Measurements from ENCODE around the gene FBXO2.

The FBXO2 gene, protein sequence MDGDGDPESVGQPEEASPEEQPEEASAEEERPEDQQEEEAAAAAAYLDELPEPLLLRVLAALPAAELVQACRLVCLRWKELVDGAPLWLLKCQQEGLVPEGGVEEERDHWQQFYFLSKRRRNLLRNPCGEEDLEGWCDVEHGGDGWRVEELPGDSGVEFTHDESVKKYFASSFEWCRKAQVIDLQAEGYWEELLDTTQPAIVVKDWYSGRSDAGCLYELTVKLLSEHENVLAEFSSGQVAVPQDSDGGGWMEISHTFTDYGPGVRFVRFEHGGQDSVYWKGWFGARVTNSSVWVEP

DNA sequence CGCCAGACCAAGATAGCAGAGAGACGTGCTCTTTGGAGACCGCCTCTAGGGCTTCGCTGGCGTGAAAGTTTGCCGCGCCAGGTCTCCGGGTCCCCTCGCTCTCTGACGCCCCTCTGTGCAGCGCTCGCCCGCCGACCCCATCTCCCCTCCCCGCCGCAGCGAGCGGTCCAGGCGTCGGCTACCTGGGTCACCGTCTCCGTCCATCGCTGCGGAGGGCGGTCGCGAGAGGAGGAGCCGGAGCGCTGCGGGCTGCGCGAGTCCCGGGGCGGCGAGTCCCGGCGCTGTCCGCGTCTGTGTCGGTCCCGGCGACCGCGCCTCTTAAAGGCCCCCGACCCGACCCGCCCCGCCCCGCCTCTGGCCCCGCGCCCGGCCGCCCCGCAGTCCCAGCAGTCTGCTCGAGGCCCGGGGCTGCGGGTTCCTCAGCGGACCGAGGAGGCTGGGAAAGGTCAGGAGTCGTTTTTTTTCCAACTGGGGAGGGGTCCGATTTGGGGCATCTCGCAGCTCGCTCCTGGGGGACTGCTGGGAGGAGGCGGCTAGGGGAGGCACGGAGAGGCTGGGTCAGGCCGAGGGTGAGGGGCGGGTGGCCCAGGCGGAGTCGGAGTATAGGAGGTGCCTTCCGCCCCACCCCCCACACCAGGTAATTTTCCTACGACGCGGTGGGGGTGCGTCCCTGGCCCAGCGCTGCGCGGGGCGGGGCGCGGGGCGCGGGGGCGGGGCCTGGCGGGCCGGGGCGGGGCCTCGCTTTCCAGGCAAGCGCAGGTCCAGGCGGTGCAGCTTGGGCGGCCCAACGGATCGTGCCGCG, at the start of gene FBXO2, which contains the start of gene FBXO44:
Gene FBXO2 (minus strand): TSS at position 293 of the 802 bp plus-strand sequence. CDS start 89 bp downstream, at position 204.
Gene FBXO44 (plus strand): TSS at position 741 of the 802 bp plus-strand sequence. CDS start 959 bp downstream, outside the sequence.
- no peaks in the 10 kb centered on the region for H3K9me3 ChIP-seq (ENCODE audit: insufficient read depth, low read length, severe bottlenecking)
- no peaks in the 10 kb centered on the region for H3K79me2 ChIP-seq (ENCODE audit: insufficient read depth, low read length)
- H4K20me1 ChIP-seq (ENCODE audit: insufficient read depth, low read length): no peaks in the 10 kb centered on the region; the same call in 1 of the 2 replicates
- H3K27ac ChIP-seq (ENCODE audit: low read length): no peak within 1 kb of the TSS
- no peaks in the 10 kb centered on the region for H3K36me3 ChIP-seq (ENCODE audit: insufficient read depth, low read length)
- H3K4me2 ChIP-seq (ENCODE audit: insufficient read depth, low read length): peak within 1 kb of the TSS; percentile 73
- ATAC-seq (ENCODE audit: insufficient read depth, low read depth) (peak; percentile 71), DNase-seq (no peak)
- peak within 1 kb of the TSS; percentile 19 to 60; a peak in 3 of 4 replicates for H3K4me3 ChIP-seq (ENCODE audit: low read depth in 1 of 2, low read length in 2 of 2)
- peak within 1 kb of the TSS; percentile 50 for H3K9ac ChIP-seq (ENCODE audit: low read depth, low read length)
- H3K27me3 ChIP-seq (ENCODE audit: insufficient read depth, low read length, poor library complexity): no peaks in the 10 kb centered on the region
- TF ChIP-seq, protein P1, sequence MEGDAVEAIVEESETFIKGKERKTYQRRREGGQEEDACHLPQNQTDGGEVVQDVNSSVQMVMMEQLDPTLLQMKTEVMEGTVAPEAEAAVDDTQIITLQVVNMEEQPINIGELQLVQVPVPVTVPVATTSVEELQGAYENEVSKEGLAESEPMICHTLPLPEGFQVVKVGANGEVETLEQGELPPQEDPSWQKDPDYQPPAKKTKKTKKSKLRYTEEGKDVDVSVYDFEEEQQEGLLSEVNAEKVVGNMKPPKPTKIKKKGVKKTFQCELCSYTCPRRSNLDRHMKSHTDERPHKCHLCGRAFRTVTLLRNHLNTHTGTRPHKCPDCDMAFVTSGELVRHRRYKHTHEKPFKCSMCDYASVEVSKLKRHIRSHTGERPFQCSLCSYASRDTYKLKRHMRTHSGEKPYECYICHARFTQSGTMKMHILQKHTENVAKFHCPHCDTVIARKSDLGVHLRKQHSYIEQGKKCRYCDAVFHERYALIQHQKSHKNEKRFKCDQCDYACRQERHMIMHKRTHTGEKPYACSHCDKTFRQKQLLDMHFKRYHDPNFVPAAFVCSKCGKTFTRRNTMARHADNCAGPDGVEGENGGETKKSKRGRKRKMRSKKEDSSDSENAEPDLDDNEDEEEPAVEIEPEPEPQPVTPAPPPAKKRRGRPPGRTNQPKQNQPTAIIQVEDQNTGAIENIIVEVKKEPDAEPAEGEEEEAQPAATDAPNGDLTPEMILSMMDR (IDR thresholded peaks at IDR 0.05; ENCODE audit: borderline replicate concordance, extremely low read depth, low read length, poor library complexity, severe bottlenecking): no peak
- TF ChIP-seq EZH2 (IDR thresholded peaks at IDR 0.05; ENCODE audit: borderline replicate concordance, low read depth, low read length, severe bottlenecking): no peak
- no peak within 1 kb of the TSS for H2AFZ ChIP-seq (ENCODE audit: low read depth, low read length)
- H3K4me1 ChIP-seq (ENCODE audit: insufficient read depth, low read length): peaks cover 9% of the 10 kb centered on the region

DNA sequence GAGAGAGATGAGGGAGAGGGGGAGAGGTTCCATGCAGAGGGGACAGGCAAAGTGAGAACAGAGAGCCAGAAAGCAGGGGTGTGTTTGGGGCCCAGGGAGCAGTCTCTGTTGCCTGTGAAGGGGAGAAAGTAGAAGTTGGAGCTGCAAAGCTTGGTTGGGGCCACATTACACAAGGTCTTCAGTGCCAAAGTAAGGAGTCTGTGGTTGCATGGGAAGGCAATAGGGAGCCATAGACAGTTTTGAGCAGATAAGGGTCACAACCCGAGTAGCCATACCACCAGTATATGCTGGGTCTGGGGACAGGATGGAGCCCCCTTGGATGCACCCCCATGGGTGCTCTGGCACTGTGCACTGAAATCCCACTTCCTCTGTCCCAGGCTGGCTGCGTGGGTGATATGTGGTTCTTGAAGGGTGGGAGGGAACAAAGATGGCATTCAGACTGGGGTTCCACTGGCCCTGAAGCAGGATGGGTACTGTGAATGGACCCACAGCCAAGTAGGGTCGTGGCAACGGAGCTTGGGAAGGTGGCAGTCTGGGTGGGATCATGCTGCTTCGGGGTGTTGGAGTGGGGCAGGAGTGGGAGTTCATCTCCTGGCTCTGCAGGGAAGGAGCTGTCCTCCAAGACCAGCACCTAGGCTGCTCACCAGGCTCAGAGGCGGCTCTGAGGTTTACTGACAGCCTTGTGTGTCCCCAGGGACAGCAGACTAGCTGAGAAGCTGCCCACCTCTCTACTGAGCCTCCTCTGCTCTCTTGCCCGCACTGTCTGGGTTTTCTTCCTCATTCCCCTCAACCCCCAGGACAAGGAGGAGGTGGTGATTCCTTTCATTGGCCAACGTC, 49.3 kb upstream of the FBXO2 start:
- no peak overlapping the region for H3K27ac ChIP-seq (ENCODE audit: low read length)
- H3K4me3 ChIP-seq (ENCODE audit: low read depth in 1 of 2, low read length in 2 of 2): no peak overlapping the region
- no peak overlapping the region for H3K9ac ChIP-seq (ENCODE audit: low read depth, low read length)
- H2AFZ ChIP-seq (ENCODE audit: low read depth, low read length): no peak overlapping the region
- DNase-seq: no peak
- H3K27me3 ChIP-seq (ENCODE audit: insufficient read depth, low read length, poor library complexity): no peaks in the 10 kb centered on the region
- H3K79me2 ChIP-seq (ENCODE audit: insufficient read depth, low read length): no peaks in the 10 kb centered on the region
- no peak overlapping the region for H3K4me2 ChIP-seq (ENCODE audit: insufficient read depth, low read length)
- TF ChIP-seq, protein P1 (IDR thresholded peaks at IDR 0.05; ENCODE audit: borderline replicate concordance, extremely low read depth, low read length, poor library complexity, severe bottlenecking): no peak
- no peak for TF ChIP-seq EZH2 (IDR thresholded peaks at IDR 0.05; ENCODE audit: borderline replicate concordance, low read depth, low read length, severe bottlenecking)
- H3K36me3 ChIP-seq (ENCODE audit: insufficient read depth, low read length): no peaks in the 10 kb centered on the region
- H3K4me1 ChIP-seq (ENCODE audit: insufficient read depth, low read length): no peaks in the 10 kb centered on the region
- ATAC-seq (ENCODE audit: insufficient read depth, low read depth): peak; percentile 54; the same call in 1 of the 3 replicates
- no peaks in the 10 kb centered on the region for H3K9me3 ChIP-seq (ENCODE audit: insufficient read depth, low read length, severe bottlenecking)
- peaks cover 3% of the 10 kb centered on the region for H4K20me1 ChIP-seq (ENCODE audit: insufficient read depth, low read length)

DNA sequence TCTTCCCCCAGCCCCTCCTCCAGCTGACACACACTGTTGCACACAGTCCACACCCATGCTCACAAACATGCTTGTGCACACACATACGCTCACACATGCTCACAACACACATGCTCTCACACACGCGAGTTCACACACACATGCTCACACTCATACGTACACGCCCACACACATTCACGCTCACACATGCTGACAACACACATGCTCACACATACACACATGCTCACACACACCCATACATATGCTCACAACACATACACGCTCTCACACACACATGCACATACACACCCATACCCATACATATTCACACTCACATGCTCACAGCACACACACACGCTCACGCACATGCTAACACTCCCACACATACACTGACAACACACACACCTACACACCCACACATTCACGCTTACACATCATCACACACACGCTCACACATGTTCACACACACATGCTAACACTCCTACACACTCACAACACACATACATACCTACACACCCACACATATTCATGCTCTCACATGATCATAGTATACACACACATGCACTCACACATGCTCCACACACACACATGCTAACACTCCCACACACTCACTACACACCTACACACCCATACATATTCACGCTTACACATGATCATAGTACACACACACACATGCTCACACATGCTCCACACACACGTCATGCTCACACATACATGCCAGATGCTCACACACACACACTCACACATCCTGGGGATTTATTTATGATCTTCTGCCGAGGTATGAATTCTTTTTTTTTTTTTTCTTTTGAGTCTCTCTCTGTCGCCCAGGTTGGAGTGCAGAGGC, 48.0 kb upstream of the FBXO2 start:
- TF ChIP-seq EZH2 (IDR thresholded peaks at IDR 0.05; ENCODE audit: borderline replicate concordance, low read depth, low read length, severe bottlenecking): no peak
- TF ChIP-seq, protein P1 (IDR thresholded peaks at IDR 0.05; ENCODE audit: borderline replicate concordance, extremely low read depth, low read length, poor library complexity, severe bottlenecking): no peak
- no peaks in the 10 kb centered on the region for H3K36me3 ChIP-seq (ENCODE audit: insufficient read depth, low read length)

More for the DNA sequence above, 48.0 kb upstream of the FBXO2 start:
- DNase-seq: no peak
- no peak overlapping the region for H2AFZ ChIP-seq (ENCODE audit: low read depth, low read length)
- no peaks in the 10 kb centered on the region for H3K9me3 ChIP-seq (ENCODE audit: insufficient read depth, low read length, severe bottlenecking)
- H3K9ac ChIP-seq (ENCODE audit: low read depth, low read length): no peak overlapping the region
- ATAC-seq (ENCODE audit: insufficient read depth, low read depth): no peak
- H3K4me1 ChIP-seq (ENCODE audit: insufficient read depth, low read length): no peaks in the 10 kb centered on the region
- no peaks in the 10 kb centered on the region for H3K79me2 ChIP-seq (ENCODE audit: insufficient read depth, low read length)
- peaks cover 3% of the 10 kb centered on the region for H4K20me1 ChIP-seq (ENCODE audit: insufficient read depth, low read length)
- H3K4me2 ChIP-seq (ENCODE audit: insufficient read depth, low read length): no peak overlapping the region
- H3K4me3 ChIP-seq (ENCODE audit: low read depth in 1 of 2, low read length in 2 of 2): no peak overlapping the region
- no peak overlapping the region for H3K27ac ChIP-seq (ENCODE audit: low read length)
- no peaks in the 10 kb centered on the region for H3K27me3 ChIP-seq (ENCODE audit: insufficient read depth, low read length, poor library complexity)
